Measurements from ENCODE around the gene C1QB.
A peak's percentile ranks its signal among the peaks of the same experiment; 100 is the strongest.

Gene C1QB

DNA sequence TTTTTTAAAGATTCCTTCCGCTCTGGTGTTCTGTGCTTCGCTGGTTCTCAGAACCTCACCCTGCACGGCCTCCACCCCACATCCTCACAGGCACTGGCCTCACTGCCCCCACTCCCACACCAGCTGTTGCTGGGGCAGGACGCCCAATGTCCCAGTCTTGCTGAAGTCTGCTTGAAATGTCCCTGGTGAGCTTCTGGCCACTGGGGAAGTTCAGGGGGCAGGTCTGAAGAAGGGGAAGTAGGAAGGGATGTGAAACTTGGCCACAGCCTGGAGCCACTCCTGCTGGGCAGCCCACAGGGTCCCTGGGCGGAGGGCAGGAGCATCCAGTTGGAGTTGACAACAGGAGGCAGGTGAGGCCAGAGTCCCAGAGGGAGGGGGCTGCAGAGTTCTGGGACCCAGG, 16.7 kb upstream of the C1QB start, which contains the start of gene C1QA:
TSS of gene C1QA (plus strand) at position 276 of the 400 bp plus-strand sequence. CDS start 989 bp downstream, outside the sequence.
- DNase-seq, result no peak

DNA sequence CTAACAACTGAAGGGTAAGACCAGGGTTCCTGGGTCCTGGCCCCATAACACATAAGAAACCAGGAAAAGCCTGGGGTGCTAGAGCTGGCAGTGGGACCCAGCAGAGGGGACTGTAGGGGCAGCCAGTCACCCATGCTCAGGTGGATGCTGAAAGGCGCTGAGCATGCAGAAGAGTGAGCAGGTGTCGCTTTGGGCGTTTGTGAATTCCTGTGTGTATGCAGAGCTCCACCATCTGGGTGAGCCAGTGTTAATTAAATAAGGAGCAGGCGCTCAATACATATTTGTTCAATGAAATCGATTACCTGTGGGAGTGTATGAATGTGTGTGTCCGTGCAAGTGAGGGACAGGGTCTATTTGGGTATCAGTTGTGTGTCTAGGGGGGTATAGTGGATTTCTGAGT, 16.1 kb upstream of the C1QB start:
- no peak for DNase-seq

DNA sequence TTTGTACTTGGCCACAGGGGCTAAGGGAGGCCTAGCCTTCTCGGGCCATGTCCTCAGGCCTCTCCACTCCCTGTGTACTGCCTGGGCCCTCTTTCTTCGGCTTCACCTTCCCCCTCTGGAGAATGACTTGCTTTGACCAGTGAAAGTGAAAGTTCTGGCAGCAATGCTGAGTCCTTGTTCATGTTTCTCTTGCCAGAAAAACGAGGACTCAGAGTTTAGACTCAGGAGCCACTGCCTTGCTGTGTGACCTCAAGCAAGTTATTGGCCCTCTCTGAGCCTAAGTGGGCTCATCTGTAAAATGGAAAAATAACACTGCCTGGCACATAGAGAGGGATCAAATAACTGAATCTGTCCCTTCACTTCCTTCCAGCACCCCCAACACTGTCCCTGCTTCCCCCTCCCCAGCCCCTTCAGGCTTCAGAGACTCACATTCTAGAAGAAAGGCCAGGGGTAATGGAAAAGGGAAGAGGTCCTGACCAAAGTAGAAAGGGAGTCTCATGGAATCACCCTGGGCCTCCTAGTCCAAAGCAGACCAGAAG, 15.1 kb upstream of the C1QB start:
- DNase-seq, result no peak

DNA sequence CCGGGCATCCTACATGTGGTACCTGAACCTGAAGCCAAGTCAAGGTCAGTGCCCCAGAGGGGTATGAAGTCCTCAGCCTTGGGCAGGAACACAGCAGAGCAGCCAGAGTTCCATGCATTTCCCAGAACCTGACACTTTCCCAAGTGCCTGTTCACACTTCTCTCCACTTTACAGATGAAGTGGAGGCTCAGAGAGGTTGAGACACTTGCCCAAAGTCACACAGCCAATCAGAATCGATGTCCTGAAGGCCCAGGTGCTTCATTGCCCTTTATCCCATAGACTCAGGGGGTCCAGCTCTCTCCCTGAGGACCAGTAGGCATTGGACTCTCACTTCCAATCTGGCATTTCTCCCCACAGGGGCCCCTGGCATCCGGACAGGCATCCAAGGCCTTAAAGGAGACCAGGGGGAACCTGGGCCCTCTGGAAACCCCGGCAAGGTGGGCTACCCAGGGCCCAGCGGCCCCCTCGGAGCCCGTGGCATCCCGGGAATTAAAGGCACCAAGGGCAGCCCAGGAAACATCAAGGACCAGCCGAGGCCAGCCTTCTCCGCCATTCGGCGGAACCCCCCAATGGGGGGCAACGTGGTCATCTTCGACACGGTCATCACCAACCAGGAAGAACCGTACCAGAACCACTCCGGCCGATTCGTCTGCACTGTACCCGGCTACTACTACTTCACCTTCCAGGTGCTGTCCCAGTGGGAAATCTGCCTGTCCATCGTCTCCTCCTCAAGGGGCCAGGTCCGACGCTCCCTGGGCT, 14.4 kb upstream of the C1QB start:
- no peak for DNase-seq

GRCh38 chr1:22639286-22639685, 13.8 kb upstream of the C1QB start:
- no peak for DNase-seq

GRCh38 chr1:22641247-22641646, 11.8 kb upstream of the C1QB start:
- DNase-seq, result no peak

DNA sequence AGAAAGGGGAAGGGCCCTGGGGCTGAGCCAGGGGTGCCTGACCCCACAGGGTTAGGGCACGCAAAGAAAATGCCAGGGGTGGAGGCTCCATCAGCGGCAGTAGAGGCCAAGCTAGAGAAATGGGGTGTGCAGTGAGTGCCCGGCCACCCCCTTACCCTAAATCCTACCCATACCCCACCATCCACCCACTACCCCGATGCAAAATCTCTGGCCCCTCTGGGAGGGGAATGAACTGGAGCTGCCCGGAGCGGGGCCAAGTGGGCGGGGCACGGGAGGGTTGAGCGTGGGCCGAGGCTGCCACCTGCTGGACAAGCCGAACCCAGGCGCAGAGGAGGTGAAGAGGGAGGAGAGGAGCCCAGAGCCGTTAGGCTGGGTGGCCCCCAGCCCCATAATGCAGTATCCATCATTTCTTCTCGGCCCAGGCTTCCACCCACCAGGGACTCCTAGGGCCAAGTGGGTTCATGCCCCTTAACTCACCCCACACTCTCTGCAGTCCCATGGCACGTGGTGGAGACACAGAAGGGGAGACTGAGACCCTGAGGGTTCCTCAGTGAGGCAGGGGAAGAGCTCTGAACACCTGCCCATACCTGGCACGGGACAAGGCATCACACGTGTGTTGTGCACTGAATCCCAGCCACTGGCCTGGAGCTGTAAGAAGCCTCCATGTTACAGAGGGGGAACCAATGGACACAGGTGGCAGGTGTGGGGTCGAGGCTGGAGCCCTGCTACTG, 11.0 kb upstream of the C1QB start:
- DNase-seq, result peak; percentile 66

DNA sequence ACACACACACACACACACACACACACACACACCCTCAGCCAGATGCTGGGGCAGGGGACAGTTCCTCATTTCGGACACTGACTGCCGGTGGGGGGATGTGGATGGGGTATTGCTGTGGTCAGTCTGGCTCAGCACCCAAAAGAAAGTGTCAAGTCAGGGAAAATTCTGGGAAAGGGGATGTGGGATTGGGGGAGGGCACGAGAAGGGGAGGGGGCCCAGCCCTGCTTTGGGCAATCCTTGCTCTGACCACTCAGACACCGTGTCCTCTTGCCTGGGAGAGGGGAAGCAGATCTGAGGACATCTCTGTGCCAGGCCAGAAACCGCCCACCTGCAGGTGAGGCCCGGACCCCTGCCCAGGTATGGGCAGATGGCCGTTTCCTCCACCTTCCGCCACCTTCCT, 9.7 kb upstream of the C1QB start, which contains the start of gene C1QC:
TSS of gene C1QC (plus strand) at position 253 of the 400 bp plus-strand sequence. CDS start 391 bp downstream, outside the sequence.
- no peak for DNase-seq

DNA sequence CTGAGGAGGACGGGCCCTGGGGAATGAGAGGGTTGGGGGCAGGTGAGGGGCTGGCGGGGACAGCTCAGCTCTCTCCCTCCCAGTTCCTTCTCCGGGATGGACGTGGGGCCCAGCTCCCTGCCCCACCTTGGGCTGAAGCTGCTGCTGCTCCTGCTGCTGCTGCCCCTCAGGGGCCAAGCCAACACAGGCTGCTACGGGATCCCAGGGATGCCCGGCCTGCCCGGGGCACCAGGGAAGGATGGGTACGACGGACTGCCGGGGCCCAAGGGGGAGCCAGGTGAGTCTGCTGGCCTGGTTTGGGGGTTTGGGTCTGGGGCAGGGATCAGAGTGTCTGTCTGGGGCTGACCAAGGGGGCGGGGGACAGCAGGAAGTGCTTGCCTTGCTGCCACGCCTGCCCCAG, 9.1 kb upstream of the C1QB start:
- no peak for DNase-seq

DNA sequence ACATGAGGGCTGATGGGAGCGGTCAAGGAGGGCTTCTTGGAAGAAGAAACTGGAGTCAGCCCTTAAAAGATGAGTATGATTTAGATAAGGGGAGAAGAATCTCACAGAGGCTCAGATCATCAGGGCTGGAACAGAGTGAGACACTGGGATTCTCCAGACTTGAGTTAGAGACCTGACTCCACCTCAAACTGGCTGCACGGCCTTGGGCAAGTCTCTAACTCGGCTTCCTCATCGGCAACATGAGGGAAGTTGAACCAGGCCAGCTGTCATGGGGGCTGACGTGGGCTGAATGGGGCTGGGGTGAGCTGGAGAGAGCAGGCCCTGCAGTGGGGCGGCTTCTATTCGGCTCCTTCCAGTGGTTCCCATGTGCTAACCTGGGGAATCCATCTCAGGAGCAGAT, 7.1 kb upstream of the C1QB start:
- no peak for DNase-seq

DNA sequence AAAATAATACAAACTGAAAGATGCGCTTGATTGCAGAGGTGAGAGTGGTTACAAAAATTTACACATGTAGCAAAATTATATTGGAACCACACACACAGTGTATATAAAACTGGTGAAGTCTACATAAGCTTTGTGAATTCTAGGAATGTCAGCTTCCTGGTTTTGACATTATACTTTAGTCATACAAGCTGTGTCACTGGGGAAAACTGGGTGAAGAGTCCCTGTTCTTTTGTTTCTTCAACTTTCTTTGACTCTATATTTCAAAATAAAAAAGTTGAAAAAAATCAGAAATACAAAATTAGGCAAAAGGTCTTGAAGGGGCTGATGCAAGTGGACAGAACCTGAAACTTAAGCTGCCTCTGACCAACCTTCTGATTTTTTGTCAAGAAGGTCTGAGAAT, 6.7 kb upstream of the C1QB start:
- no peak for DNase-seq

- no peak for DNase-seq
These were observed 2.8 kb upstream of the C1QB start for GRCh38 chr1:22650089-22650693.

DNA sequence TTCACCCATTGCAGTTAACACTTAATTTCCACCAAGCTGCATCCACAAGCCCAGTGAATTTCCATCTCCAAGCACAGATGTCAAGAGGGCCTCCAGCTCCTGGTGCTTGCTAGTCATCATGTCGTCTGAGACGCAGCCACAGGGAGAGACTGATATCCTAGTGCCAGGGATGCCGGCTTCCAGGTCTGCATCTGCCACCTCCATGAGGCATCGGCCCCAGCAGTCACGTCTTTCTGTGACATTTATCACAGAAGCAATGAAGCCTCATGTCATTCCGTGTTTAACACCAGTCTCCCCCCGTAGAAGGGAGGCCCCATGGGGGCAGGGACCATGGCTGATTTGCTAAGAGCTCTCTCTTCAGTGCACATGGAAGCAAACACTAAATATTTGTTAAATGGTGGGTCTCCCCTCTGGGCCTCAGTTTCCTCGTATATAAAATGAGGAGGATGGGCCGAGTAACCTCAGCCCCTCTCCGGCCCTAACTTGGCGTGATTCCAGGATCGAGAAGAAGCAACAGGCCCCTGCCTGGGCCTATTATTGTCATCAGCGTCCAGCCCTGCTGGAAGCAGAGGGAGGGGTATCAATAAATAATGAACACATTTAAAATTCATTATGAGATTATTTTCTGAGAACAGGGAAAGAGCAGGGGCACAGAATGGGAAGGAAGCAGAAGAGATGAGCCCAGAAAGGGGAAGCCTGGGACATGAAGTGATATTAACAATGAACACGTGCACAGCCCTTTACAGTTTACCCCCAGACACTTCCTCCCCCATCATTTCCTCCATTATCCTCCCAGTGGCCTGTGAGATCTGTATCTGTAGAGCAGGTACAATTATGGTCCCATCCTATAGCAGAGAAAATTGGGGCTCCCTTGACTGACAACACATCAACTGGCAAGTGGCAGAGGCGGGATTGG, 837 bp upstream of the C1QB start:
- no peak for DNase-seq

DNA sequence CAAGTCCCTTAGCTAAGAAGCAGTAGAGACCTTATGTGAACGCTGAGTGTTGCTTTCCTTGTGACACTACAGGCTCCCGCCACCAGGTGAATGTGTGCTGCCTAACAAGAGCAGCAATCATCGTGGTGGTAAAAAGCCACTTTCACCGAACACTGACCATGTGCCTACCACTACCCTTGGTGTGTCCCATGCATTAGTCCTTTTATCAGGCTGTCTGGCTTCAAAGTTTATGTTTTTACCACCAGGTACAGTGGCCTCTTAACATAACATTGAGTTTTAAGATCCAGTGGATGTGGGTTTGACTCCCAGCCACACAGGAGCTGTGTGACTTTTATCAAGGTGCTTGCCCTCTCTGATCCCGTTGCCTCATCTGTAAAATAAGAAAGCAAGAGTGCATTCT, 1.7 kb downstream of the C1QB start:
- DNase-seq, result no peak

GRCh38 chr1:22658385-22659163, 5.5 kb downstream of the C1QB start:
- no peak for DNase-seq

DNA sequence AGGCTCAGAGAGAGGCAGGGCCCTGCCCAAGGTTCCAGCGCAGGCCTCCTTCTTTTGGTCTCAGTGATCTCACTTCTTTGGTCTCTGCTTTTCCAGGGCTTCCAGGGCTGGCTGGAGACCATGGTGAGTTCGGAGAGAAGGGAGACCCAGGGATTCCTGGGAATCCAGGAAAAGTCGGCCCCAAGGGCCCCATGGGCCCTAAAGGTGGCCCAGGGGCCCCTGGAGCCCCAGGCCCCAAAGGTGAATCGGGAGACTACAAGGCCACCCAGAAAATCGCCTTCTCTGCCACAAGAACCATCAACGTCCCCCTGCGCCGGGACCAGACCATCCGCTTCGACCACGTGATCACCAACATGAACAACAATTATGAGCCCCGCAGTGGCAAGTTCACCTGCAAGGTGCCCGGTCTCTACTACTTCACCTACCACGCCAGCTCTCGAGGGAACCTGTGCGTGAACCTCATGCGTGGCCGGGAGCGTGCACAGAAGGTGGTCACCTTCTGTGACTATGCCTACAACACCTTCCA, 7.7 kb downstream of the C1QB start:
- no peak for DNase-seq

GRCh38 chr1:22661880-22662279, 8.8 kb downstream of the C1QB start:
- no peak for DNase-seq

DNA sequence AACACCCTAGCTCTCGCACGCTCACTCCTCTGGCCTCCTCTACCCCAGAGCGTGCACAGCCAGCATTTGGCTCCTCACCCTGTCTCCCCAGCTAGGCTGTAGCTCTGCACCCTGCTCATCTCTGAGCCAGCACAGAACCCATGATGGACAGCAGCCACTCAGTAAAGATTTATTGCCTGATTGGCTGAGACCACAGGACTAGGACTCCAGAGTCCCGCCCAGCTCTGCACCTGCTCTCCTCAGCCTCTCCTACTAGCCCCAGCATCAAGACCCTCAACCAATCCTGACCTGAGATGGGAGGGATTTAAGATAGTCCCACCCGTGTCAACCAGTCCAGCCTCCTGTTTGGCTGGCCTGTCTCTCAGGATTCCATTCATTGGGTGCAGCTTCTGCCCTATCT, 9.3 kb downstream of the C1QB start:
- DNase-seq, result no peak

DNA sequence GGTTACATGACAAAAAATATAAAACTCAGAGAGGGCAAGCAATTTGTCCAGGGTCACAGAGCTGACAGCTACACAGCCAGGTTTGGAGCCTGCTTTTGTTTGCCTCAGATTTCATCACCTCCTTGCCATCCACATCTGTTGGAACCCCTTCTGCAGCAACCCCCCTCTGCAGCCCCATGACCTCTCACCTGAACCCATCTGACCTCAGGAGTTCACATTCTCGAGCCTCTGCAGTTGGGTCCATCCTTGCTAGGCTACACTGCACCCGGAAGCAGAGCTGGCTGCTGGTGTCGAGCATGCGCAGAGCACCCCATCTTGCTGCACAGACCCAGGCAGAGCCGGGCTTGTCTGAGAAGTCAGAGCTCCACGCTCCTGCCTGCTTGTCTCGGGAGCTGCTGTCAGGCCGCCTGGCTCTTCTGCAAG, 10.0 kb downstream of the C1QB start:
- no peak for DNase-seq

- DNase-seq, result no peak
These were observed 12.7 kb downstream of the C1QB start for GRCh38 chr1:22665752-22666151.

GRCh38 chr1:22666412-22666811, 13.4 kb downstream of the C1QB start:
- DNase-seq, result no peak

Data from stimulated activated CD4-positive, alpha-beta T cell treated with anti-CD3 and anti-CD28 coated beads, Interleukin-1b, Interleukin-23, amount 100 ng/mL, for 48 hours (primary cell).